GM19023 (cell line): Measurements from ENCODE around the gene VMP1.
"Not testable (repeated sequence)": the region's sequence is repeated elsewhere in the genome, so short reads cannot be mapped to it uniquely, and the experiment has no call there.

ENCODE experiments used
- ATAC-seq: cut with Tn5 transposase; IDR thresholded peaks from one replicate; pipeline ENCODE4 v1.9.1; 2021; ENCODE audit warnings: mild to moderate bottlenecking, moderate library complexity; ENCODE audit not compliant: unreplicated experiment

The VMP1 gene

DNA sequence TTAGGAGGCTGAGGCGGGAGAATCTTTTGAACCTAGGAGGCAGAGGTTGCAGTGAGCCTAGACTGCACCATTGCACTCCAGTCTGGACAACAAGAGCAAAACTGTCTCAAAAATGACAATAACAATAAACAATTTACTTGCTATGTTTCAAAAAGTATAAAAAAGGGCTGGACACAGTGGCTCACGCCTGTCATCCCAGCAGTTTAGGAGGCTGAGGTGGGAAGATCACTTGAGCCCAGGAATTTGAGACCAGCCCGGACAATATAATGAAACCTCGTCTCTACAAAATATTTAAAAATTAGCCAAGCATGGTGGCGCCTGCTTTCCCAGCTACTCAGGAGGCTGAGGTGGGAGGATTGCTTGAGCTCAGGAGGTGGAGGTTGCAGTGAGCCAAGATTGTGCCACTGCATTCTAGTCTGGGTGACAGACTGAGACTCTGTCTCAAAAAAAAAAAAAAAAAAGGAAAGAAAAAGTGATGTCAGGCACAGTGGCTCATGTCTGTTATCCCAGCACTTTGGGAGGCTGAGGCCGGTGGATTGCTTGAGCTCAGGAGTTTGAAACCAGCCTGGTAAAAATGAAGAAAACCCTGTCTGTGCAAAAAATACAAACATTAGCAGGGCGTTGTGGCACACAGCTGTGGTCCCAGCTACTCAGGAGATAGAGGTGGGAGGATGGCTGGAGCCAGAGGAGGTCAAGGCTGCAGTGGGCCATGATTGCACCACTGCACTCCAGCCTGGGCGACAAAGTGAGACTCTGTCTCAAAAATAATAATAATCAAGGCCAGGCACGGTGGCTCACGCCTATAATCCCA, 146.7 kb downstream of the VMP1 start:
- not testable (repeated sequence) for ATAC-seq

DNA sequence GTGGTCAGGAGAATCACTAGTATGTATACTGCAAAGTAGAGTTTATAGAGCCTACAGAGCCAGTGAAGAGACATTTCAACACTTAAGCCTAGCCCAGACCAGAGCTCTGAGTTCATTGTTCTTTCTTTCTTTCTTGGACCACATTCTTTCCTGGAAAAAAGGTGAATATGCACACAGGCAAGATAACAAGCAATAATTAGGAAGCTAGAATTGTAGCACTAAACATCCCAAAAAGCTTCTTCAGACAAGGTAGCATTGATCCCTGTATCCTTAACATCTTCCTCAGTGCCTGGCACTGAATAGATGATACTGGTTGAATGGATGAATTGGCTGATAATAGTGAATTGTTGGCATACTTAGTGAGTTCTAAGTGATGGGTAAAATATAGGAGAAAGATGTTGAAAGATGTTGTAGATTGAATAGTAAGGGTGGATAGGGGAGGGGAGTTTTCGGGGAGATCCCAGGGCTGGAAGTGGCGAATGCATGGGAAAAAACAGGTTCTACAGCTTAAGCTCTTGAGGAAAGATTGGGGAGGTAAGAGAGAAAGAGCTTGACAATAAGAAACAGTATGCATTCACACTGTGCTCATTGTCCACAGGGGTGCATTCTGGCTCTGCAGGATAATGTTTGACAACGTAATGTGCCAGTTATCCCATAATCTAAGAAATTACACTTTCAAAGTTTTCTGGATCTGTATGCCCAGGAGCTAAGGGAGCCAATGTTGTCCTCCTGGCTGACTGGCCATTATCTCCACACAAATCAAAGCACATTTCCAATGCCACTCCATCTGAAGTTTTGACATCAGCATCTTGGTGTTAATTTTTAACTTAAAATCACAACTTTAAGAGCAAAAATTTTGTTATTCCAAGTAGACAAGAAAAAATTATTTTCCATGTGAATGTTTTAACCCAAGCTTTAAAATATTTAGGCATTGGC, 149.7 kb downstream of the VMP1 start:
- no peak for ATAC-seq

DNA sequence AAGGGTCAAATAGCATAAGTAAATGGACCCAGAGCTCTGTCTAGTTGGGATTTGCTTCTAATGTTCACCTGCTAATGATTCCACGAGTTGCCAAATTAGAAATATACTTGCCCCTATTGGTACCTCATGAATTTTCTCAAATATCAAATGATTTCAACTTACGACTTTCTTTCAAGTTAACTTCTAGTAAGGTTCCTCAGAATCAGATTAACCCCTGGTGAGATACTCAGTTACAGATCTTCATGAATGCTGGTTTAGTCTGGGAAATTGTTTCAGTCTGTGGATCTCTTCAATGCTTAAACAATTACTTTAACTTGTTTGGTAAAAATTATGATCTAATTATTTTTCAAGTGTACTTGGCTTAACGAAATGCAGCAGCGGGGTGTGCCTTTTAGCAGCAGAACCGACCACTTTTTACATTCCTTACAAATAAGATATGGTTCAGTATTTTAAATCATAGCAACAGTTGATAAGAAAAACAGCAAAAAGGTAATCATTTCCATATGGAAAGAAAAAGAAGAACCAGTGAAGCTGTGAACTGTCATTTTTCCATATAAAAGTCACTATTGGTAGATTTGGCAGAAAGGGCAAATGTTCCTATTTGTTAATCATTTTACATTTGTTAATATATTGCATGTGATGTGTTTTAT, 150.8 kb downstream of the VMP1 start:
- no peak for ATAC-seq

DNA sequence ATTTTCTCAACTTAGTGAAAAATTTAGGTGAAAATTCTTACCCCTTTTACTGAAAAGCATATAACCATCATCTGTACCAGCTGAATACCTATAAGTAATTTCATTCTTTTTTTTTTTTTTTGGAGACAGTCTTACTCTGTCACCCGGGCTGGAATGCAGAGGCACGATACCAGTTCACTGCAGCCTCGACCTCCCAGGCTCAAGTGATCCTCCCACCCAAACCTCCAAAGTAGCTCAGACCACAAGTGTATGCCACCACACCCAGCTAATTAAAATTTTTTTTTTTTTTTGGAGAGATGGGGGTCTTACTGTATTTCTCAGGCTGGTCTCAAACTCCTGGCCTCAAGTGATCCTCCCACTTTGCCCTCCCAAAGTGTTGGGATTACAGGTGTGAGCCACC, 151.5 kb downstream of the VMP1 start:
- no peak for ATAC-seq

DNA sequence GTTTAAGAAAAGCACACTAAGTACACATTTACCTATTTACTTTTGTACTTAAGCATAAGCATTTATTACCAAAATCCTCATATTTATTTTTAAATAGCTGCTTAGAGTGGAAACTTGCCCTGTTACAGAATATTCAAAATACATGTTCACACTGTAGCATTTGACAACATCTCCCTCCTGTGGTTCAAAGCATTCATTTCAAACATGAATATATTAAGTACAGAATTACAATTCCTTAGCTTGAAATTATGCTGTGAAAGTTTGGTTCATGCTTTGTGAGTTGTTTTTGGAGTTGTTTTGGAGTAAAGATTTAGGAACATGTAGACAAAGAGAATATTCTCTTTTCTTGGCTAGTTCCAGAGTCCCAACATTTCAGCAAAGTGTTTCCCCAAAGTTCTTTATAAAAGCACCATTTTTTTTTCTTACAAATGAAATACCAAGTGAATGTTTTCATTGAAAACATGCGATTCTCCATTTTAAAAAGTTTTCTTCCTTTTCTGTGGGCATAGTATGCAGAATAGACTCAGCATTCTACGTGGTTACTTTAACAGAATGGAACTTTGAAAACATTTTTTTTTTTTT, 152.1 kb downstream of the VMP1 start:
- no peak for ATAC-seq

DNA sequence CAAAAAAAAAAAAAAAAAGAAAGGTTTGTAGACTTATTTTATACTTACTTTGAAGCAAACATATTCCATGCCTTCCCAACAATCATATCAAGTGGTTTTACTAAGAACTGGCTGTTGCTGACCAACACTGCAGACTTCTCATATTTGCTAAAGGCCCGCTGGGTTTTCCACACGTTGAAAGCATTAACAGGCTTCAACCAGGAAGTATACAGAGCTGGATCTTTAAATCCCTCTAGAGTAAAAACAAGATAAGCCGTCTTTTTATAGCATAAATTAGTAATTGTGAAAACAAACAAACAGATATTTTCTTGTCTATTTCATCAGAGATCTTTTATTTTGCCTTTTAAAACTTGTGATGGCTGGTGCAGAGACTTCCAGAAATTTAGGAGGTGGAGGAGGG, 156.2 kb downstream of the VMP1 start:
- no peak for ATAC-seq

DNA sequence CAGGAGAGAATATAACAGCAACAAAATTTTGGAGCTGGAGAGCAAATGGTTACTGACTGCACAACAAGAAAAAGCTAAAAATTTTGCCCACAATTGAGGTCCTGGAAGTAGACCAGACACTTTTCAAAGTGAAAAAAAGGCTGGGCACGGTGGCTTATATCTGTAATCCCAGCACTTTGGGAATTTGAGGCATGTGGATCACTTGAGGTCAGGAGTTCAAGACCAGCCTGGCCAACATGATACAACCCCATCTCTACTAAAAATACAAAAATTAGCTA, 162.4 kb downstream of the VMP1 start:
- ATAC-seq: no peak

- ATAC-seq: no peak
These were observed 163.0 kb downstream of the VMP1 start for GRCh38 chr17:59870482-59870881.

- ATAC-seq: no peak
These were observed 164.9 kb downstream of the VMP1 start for GRCh38 chr17:59872351-59872750.

DNA sequence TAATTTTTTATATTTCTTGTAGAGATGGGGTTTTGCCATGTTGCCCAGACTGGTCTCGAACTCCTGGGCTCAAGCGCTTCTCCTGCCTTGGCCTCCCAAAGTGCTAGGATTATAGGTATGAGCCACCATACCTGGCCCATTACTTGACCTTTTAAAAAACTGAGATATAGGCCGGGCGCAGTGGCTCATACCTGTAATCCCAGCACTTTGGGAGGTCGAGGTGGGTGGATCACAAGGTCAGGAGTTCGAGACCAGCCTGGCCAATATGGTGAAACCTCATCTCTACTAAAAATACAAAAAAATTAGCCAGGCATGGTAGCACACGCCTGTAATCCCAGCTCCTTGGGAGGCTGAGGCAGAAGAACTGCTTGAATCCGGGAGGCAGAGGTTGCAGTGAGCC, 166.0 kb downstream of the VMP1 start:
- ATAC-seq: not testable (repeated sequence)

DNA sequence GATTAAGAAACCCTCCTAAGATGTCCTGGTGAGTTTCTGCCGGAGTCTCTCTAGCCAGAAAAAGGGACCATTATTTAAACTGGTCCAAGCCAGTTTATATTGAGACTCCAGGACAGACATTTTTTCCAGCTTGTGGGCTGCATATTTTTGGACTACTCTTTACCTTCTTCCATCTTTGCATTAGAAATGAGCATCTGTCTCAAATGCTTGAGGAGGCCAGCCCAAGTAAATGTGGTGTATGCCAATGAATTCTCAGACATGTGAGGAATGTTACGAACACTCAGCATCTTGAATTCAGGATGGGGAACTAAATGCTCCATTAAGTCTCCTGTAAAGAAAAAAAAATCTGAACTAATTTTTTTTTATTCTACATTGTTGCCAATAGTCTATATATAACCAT, 166.9 kb downstream of the VMP1 start:
- no peak for ATAC-seq

DNA sequence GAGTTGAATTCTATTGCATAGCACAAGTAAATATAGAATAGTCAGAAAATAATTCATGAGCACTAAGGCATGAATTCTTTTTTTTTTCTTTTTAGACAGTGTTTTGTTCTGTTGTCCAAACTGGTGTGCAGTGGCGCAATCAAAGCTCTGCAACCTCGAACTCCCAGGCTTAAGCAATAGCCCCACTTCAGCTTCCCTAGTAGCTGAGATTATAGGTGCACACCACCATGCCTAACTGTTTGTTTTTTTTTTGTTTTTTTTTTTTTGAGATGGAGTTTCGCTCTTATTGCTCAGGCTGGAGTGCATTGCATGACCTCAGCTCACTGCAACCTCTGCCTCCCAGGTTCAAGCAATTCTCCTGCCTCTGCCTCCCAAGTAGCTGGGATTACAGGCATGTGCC, 168.7 kb downstream of the VMP1 start:
- no peak for ATAC-seq

DNA sequence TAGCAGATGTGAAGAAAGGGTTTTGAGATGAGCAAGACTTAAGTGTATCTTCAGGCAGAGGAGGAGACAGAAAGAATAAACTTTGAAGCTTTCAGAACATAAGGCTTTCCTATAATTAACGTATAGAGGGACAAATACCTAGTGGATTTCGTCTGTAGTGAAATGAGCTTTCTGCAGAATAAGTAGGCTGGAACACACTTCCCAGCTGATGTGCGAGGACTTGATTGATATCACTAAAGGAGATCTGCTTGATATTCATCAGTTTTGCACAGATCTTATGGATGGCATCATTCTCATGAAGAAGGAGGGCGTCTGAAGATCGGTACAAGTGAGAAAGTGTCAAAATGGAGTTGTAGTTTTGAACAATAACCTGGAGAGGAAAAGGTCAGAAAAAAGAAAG, 170.5 kb downstream of the VMP1 start:
- ATAC-seq: no peak

GRCh38 chr17:59878624-59879023, 171.2 kb downstream of the VMP1 start:
- no peak for ATAC-seq

GRCh38 chr17:59884861-59885260, 177.4 kb downstream of the VMP1 start:
- ATAC-seq: no peak

- no peak for ATAC-seq
These were observed 180.8 kb downstream of the VMP1 start for GRCh38 chr17:59888145-59888750.

GRCh38 chr17:59890720-59891119, 183.3 kb downstream of the VMP1 start:
- no peak for ATAC-seq
